Esophagus squamous epithelium (tissue), 5 donors: ENCODE data around the gene SYNM. TPM values are rescaled to one million over a fixed set of nuclear protein-coding genes. Genes with fewer than 3 reads are reported as not detected.
"Not testable (repeated sequence)": the region's sequence is repeated elsewhere in the genome, so short reads cannot be mapped to it uniquely, and the experiment has no call there.

Experiments used
- DNase-seq: peaks from one replicate; lab custom pipeline; 2025; lab: John Stamatoyannopoulos, UW
- H3K27ac ChIP-seq, 4 donors: fragments of 200-600 bp; sonication (generic); one replicate each; pipeline ENCODE4 v1.5.1; 2016 to 2019; ENCODE audit warnings: mild to moderate bottlenecking in 1 of 4
- H3K27me3 ChIP-seq, 4 donors: fragments of 200-600 bp; sonication (generic); 1 replicate in 3 of 4; 2 replicates in 1 of 4; pipeline versions ENCODE4 v1.5.1 to v1.6.0; 2017 to 2021; ENCODE audit warnings: antibody characterized with exemption in 1 of 4
- H3K36me3 ChIP-seq, 3 donors: fragments of 200-600 bp; sonication (generic); one replicate each; pipeline ENCODE4 v1.5.1; 2016 to 2019
- H3K4me1 ChIP-seq, 3 donors: fragments of 200-600 bp; sonication (generic); one replicate each; pipeline ENCODE4 v1.5.1; 2017 to 2019
- H3K4me3 ChIP-seq, 4 donors: fragments of 200-600 bp; sonication (generic); 1 replicate in 3 of 4; 2 replicates in 1 of 4; pipeline ENCODE4 v1.5.1; 2016 to 2019; ENCODE audit warnings: mild to moderate bottlenecking in 2 of 4, moderate library complexity in 1 of 4
- H3K9me3 ChIP-seq, 3 donors: fragments of 200-600 bp; sonication (generic); one replicate each; pipeline ENCODE4 v1.5.1; 2016 to 2019
- POLR2A ChIP-seq, 4 donors: fragments of 450-650 bp; IDR thresholded peaks; one replicate each; pipeline ENCODE4 v1.6.1; 2017; ENCODE audit warnings: antibody characterized with exemption in 4 of 4, mild to moderate bottlenecking in 4 of 4, moderate library complexity in 3 of 4
- WGBS, 2 donors: methylation state at CpG; one replicate each; pipeline ENCODE4 v1.1.5; 2018; 5-methylcytosine and 5-hydroxymethylcytosine counted together
- intact Hi-C: fragments of 100-400 bp; cut with DNase I; formaldehyde crosslinking; loops from one replicate; pipeline ENCODE4 v1.15.0; 2022
- total RNA-seq, 4 donors: library from RNA; depleted of rRNA; stranded (reverse); fragments of >200 nt; gene quantifications; one replicate each; pipeline ENCODE4 v1.1.0, GENCODE V29; 2016
- TF ChIP-seq, protein P1 (sequence below), 6 experiments: fragments of 450-650 bp in 4 of 6; fragments of 200-600 bp in 2 of 6; sonication (generic) in 2 of 6; IDR thresholded peaks; one replicate each; pipeline ENCODE4 v1.5.1; 2016 to 2019; ENCODE audit warnings: antibody characterized with exemption in 6 of 6, mild to moderate bottlenecking in 4 of 6, moderate library complexity in 4 of 6
- donor health status: DM: yes; HTN: yes; CAD: no.

Gene SYNM
- total RNA-seq, 4 donors from 2014 or later: 18.1 to 262 (median 42.0) TPM

DNA sequence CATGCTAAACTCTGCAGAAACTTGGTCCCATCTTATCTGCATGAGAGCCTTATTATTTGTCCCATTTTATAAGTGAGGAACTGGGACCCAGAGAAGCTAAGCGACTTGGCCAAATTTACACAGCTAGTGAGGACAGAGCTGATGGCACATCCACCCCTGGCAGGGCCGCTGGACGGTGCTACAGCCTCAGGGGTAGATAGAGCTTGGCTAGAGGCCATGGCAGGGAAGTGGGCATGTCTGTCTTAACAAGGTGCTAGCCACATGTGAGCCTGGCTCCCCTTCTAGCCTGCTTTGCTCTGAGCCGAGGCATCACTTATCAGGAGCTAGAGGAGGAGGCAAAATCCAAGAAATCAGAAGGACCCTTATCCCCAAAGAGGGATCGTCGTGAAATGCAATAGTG, 36.7 kb upstream of the SYNM start:
- no peak overlapping the region for H3K4me3 ChIP-seq
- intact Hi-C loops: loop anchor here (10.0 kb wide), 1 partner anchor 423 kb away; the partner anchor contains the start of gene IGF1R
- DNase-seq: no peak
- no peak overlapping the region for H3K27ac ChIP-seq
- no peaks in the 10 kb centered on the region for H3K9me3 ChIP-seq
- H3K27me3 ChIP-seq: no peaks in the 10 kb centered on the region
- H3K36me3 ChIP-seq: no peaks in the 10 kb centered on the region
- 60 to 89% methylated on average over 4 to 5 of the region's 6 CpGs for WGBS, 2 donors
- no peaks in the 10 kb centered on the region for H3K4me1 ChIP-seq
- no peak for TF ChIP-seq POLR2A (IDR thresholded peaks at IDR 0.05)
- TF ChIP-seq, protein P1, sequence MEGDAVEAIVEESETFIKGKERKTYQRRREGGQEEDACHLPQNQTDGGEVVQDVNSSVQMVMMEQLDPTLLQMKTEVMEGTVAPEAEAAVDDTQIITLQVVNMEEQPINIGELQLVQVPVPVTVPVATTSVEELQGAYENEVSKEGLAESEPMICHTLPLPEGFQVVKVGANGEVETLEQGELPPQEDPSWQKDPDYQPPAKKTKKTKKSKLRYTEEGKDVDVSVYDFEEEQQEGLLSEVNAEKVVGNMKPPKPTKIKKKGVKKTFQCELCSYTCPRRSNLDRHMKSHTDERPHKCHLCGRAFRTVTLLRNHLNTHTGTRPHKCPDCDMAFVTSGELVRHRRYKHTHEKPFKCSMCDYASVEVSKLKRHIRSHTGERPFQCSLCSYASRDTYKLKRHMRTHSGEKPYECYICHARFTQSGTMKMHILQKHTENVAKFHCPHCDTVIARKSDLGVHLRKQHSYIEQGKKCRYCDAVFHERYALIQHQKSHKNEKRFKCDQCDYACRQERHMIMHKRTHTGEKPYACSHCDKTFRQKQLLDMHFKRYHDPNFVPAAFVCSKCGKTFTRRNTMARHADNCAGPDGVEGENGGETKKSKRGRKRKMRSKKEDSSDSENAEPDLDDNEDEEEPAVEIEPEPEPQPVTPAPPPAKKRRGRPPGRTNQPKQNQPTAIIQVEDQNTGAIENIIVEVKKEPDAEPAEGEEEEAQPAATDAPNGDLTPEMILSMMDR (IDR thresholded peaks at IDR 0.05): no peak

DNA sequence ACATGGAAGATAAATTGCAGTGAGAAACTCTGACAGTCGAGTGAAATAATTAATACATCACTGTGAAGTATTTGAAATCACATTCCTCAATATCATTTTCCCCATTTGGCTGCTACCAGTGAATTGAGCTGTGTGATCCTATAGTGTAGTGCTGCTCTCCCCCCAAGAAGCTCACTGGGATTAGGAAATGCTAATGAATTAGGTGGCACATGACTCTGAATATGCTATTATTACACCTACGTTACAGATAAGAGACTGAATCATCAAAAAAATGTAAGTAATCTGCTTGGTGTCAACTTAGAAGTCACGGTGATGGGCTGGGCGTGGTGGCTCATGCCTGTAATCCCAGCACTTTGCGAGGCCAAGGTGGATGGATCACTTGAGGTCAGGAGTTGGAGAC, 34.7 kb upstream of the SYNM start:
- no peak overlapping the region for H3K27ac ChIP-seq
- no peaks in the 10 kb centered on the region for H3K9me3 ChIP-seq
- intact Hi-C loops: loop anchor here (10.0 kb wide), 1 partner anchor 555 kb away; no protein-coding TSS in a partner anchor
- WGBS, 2 donors: 42 to 56% methylated on average over 5 of the region's 5 CpGs
- H3K4me3 ChIP-seq: no peak overlapping the region
- H3K36me3 ChIP-seq: no peaks in the 10 kb centered on the region
- H3K4me1 ChIP-seq: no peaks in the 10 kb centered on the region
- no peak for TF ChIP-seq POLR2A (IDR thresholded peaks at IDR 0.05)
- TF ChIP-seq, protein P1 (IDR thresholded peaks at IDR 0.05): no peak
- H3K27me3 ChIP-seq: no peaks in the 10 kb centered on the region
- DNase-seq: no peak

DNA sequence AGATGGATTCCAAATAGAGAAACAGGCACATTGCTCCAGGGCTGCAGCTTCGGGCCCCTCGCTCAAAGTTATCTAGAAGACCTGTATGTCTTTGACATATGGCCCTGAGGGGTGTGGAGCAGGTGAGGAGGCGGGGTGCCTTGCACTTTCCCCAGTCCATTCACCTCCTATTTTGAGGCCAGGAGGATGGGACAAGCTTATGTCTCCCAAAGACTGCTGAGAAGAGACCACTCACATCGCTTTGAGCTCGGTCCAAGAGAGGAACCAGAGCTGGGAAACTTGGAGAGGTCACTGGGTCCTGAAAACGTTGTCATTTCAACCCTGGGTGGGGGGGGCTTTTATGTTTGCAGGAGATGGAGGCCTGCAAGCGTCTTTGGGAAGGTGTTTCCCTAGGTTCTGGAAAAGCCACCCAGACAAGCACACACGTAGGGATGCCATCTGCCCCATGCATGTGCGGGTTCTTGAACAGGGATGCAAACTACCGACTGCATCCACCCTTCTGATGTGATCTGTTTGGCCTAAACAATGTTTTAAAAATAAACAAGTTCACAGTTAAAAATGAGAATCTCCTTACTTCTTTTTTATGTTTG, 33.7 kb upstream of the SYNM start:
- Histone ChIP-seq H3K9me3 (no peaks in the 10 kb centered on the region), H3K36me3 (no peaks in the 10 kb centered on the region), H3K4me1 (peaks cover 0 to 3% (median 0%) of the 10 kb centered on the region in 3 donors), H3K27ac (no peak overlapping the region), H3K27me3 (no peaks in the 10 kb centered on the region), H3K4me3 (no peak overlapping the region)
- DNase-seq: no peak
- intact Hi-C loops: loop anchor here (10.0 kb wide), 1 partner anchor 556 kb away; no protein-coding TSS in a partner anchor
- TF ChIP-seq, protein P1 (IDR thresholded peaks at IDR 0.05): no peak
- TF ChIP-seq POLR2A (IDR thresholded peaks at IDR 0.05): no peak
- WGBS, 2 donors: 70 to 71% methylated on average over 10 of the region's 10 CpGs

DNA sequence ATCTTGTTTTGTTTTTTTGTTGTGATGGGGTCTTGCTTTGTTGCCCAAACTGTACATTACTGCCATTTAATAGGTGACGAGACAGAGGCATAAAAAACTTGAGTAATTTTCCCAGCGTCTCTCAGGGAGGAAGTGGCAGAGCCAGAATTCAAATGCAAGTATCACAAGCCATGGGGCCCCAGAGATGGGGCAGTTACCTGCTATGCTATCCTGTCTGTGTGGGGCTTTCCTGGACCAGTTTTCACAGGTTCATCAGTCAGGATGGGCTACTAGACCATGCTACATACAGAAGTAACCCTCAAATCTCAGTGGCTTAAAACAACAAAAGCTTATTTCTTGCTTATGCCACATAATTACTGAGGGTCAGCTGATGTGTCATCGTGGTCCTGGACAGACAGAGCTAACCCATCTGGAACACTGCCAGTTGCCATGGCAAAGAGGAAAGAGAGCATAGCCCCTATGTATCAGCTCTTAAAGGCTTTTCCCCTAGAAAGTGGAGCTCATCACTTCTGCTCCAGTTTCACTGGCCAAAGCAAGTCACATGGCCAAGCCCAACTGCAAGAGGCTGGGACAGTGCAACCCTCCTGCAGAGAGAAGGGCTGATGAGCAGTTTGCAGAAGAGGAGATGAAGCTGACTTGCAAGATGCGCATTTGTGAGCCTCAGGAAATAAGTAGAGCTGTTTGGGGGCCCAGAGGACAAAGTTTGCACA, 31.7 kb upstream of the SYNM start:
- no peak overlapping the region for H3K27ac ChIP-seq
- TF ChIP-seq, protein P1 (IDR thresholded peaks at IDR 0.05): no peak
- TF ChIP-seq POLR2A (IDR thresholded peaks at IDR 0.05): no peak
- H3K36me3 ChIP-seq: no peaks in the 10 kb centered on the region
- DNase-seq: no peak
- H3K27me3 ChIP-seq: no peaks in the 10 kb centered on the region
- no peaks in the 10 kb centered on the region for H3K9me3 ChIP-seq
- H3K4me3 ChIP-seq: no peak overlapping the region
- WGBS, 2 donors: 47 to 73% methylated on average over 3 to 4 of the region's 4 CpGs
- intact Hi-C loops: loop anchor here (10.0 kb wide), 1 partner anchor 558 kb away; no protein-coding TSS in a partner anchor
- peaks cover 0 to 8% (median 0%) of the 10 kb centered on the region in 3 donors for H3K4me1 ChIP-seq

DNA sequence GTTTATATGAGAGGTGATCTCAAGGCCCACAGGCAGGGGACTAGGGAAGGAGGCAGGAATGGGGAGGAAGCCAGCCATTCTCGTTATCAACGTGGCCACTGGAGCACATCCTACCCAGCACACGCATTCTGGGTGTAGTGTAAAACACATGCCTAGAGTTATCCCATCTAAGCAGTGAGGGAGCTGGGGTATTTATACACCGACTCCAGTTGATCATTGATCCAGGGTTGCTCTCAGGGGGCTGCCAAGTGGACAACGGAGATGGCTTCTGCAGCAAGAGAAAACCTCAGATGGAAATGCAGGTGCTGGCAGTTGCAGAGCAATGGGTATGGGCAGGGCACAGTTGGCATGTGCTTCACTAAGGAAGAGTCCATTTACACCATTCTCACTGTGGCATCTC, 30.4 kb upstream of the SYNM start:
- H3K4me1 ChIP-seq: peaks cover 0 to 8% (median 0%) of the 10 kb centered on the region in 3 donors
- H3K36me3 ChIP-seq: no peaks in the 10 kb centered on the region
- no peak overlapping the region for H3K27ac ChIP-seq
- WGBS, 2 donors: 84 to 89% methylated on average over 5 of the region's 5 CpGs
- TF ChIP-seq, protein P1 (IDR thresholded peaks at IDR 0.05): no peak
- no peak for TF ChIP-seq POLR2A (IDR thresholded peaks at IDR 0.05)
- no peak for DNase-seq
- intact Hi-C loops: loop anchor here (10.0 kb wide), 1 partner anchor 560 kb away; no protein-coding TSS in a partner anchor
- H3K4me3 ChIP-seq: no peak overlapping the region
- H3K9me3 ChIP-seq: no peaks in the 10 kb centered on the region
- H3K27me3 ChIP-seq: no peaks in the 10 kb centered on the region

DNA sequence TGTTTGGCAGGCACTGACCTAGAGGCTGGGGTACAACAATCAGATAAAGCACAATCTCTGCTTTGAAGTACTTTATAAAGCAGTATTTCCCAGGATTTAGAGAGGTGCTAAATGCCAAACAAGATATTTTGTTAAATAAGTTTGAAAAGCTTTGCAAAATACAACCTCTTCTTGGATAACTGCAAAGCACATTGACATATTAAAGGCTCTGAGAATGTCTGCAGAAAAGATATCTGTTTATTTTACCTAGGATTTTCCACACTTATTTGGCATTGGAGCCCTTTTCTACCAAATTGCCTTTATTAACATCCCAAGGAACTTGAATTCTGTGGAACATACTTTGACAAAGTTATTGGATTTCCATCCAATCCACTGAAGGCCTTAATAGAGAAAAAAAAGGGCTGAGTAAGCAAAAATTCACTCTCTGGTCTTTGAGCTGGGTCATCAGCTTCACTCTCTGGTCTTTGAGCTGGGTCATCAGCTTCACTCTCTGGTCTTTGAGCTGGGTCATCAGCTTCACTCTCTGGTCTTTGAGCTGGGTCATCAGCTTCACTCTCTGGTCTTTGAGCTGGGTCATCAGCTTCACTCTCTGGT, 29.7 kb upstream of the SYNM start:
- H3K9me3 ChIP-seq, H3K4me1 ChIP-seq, DNase-seq, H3K27me3 ChIP-seq, H3K27ac ChIP-seq, H3K36me3 ChIP-seq, H3K4me3 ChIP-seq: not testable (repeated sequence)
- intact Hi-C loops: loop anchor here (10.0 kb wide), 1 partner anchor 560 kb away; no protein-coding TSS in a partner anchor
